Measurements from ENCODE around the gene VPS51.
A peak's percentile ranks its signal among the peaks of the same experiment; 100 is the strongest.

- TF ChIP-seq, protein P1, sequence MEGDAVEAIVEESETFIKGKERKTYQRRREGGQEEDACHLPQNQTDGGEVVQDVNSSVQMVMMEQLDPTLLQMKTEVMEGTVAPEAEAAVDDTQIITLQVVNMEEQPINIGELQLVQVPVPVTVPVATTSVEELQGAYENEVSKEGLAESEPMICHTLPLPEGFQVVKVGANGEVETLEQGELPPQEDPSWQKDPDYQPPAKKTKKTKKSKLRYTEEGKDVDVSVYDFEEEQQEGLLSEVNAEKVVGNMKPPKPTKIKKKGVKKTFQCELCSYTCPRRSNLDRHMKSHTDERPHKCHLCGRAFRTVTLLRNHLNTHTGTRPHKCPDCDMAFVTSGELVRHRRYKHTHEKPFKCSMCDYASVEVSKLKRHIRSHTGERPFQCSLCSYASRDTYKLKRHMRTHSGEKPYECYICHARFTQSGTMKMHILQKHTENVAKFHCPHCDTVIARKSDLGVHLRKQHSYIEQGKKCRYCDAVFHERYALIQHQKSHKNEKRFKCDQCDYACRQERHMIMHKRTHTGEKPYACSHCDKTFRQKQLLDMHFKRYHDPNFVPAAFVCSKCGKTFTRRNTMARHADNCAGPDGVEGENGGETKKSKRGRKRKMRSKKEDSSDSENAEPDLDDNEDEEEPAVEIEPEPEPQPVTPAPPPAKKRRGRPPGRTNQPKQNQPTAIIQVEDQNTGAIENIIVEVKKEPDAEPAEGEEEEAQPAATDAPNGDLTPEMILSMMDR (IDR thresholded peaks at IDR 0.05), result peak in 2 of 4 experiments; percentile 20 to 38
- TF ChIP-seq POLR2A (IDR thresholded peaks at IDR 0.05), result peak in 1 of 2 donors; percentile 74
Measured at GRCh38 chr11:65083834-65084597, 12.0 kb upstream of the VPS51 start, which contains the start of the genes CDCA5 and ZFPL1.
